GM23248 (cell line): ENCODE measurements around the gene NELFA. TPM values are rescaled to one million over a fixed set of nuclear protein-coding genes. Genes with fewer than 3 reads are reported as not detected.

Source experiments
- DNase-seq: peaks from one replicate; pipeline ENCODE4 v3.0.0-alpha.2; 2015
- H2AFZ ChIP-seq: fragments of 200-600 bp; sonication (generic); 2 replicates; pipeline ENCODE4 v1.6.1; 2016; ENCODE audit warnings: antibody characterized with exemption
- H3F3A ChIP-seq: fragments of 200-600 bp; sonication (generic); 2 replicates; pipeline ENCODE4 v1.6.1; 2016; ENCODE audit warnings: mild to moderate bottlenecking, antibody characterized with exemption, mixed run types; ENCODE audit not compliant: insufficient read depth
- H3K27ac ChIP-seq: fragments of 200-600 bp; sonication (generic); 2 replicates; pipeline ENCODE4 v1.5.1; 2016; ENCODE audit warnings: mild to moderate bottlenecking
- H3K27me3 ChIP-seq: fragments of 200-600 bp; sonication (generic); replicated peaks from 2 replicates; pipeline ENCODE4 v1.6.1; 2016; ENCODE audit warnings: mild to moderate bottlenecking; ENCODE audit not compliant: insufficient read depth
- H3K36me3 ChIP-seq: fragments of 200-600 bp; sonication (generic); 2 replicates; pipeline ENCODE4 v1.6.1; 2016; ENCODE audit warnings: low read depth, mild to moderate bottlenecking
- H3K4me1 ChIP-seq: fragments of 200-600 bp; sonication (generic); 2 replicates; pipeline ENCODE4 v1.6.1; 2016; ENCODE audit warnings: mild to moderate bottlenecking; ENCODE audit not compliant: insufficient read depth
- H3K4me2 ChIP-seq: fragments of 200-600 bp; sonication (generic); one replicate; pipeline ENCODE4 v1.6.1; 2016; ENCODE audit warnings: mild to moderate bottlenecking; ENCODE audit not compliant: unreplicated experiment
- H3K4me3 ChIP-seq: fragments of 200-600 bp; sonication (generic); 2 replicates; pipeline ENCODE4 v1.5.1; 2016; ENCODE audit warnings: mild to moderate bottlenecking
- H3K79me2 ChIP-seq: fragments of 200-600 bp; sonication (generic); 2 replicates; pipeline ENCODE4 v1.6.1; 2016; ENCODE audit warnings: mild to moderate bottlenecking; ENCODE audit not compliant: insufficient read depth
- H3K9ac ChIP-seq: fragments of 200-600 bp; sonication (generic); 2 replicates; pipeline ENCODE4 v1.6.1; 2016; ENCODE audit warnings: mild to moderate bottlenecking
- H3K9me2 ChIP-seq: fragments of 200-600 bp; sonication (generic); 2 replicates; pipeline ENCODE4 v1.6.1; 2016; ENCODE audit warnings: mixed run types, mild to moderate bottlenecking, moderate library complexity; ENCODE audit not compliant: insufficient read depth
- H3K9me3 ChIP-seq: fragments of 200-600 bp; sonication (generic); one replicate; pipeline ENCODE4 v1.6.1; 2017; ENCODE audit warnings: low read depth
- H4K20me1 ChIP-seq: fragments of 200-600 bp; sonication (generic); 2 replicates; pipeline ENCODE4 v1.6.0; 2016; ENCODE audit not compliant: insufficient read depth
- EZH2 ChIP-seq: fragments of 200-600 bp; sonication (generic); IDR thresholded peaks from 2 replicates; pipeline ENCODE4 v1.6.1; 2018; ENCODE audit warnings: antibody characterized with exemption, mild to moderate bottlenecking; ENCODE audit not compliant: insufficient read depth, poor library complexity, severe bottlenecking
- EZH2phosphoT487 ChIP-seq: fragments of 200-600 bp; sonication (generic); IDR thresholded peaks from 2 replicates; pipeline ENCODE4 v1.6.1; 2018; ENCODE audit warnings: antibody characterized with exemption, moderate library complexity, mild to moderate bottlenecking, low read depth; ENCODE audit not compliant: insufficient read depth
- WGBS, 2 experiments: methylation state at CpG; one replicate each; pipeline ENCODE4 v1.1.6; 2015 to 2017; ENCODE audit warnings: low lambda C conversion rate in 2 of 2, low coverage in 1 of 2; ENCODE audit errors: missing lambda C conversion rate in 2 of 2; 5-methylcytosine and 5-hydroxymethylcytosine counted together
- in situ Hi-C: fragments of 300-500 bp; cut with MboI; formaldehyde crosslinking; loops from 2 replicates; pipeline ENCODE4 v1.15.0; 2020
- polyA plus RNA-seq: library from polyadenylated mRNA; unstranded; fragments of >200 nt; fragmentation: Nextera tagmentation; extraction: Ambion mirVana; gene quantifications from 2 replicates; pipeline ENCODE4 v1.2.1, GENCODE V29; 2016
- total RNA-seq: library from RNA; depleted of rRNA; stranded (reverse); fragments of >200 nt; shearing (Covaris generic); gene quantifications from 2 replicates; pipeline ENCODE4 v1.2.3, GENCODE V29; 2014

Gene NELFA
- total and polyA plus RNA-seq, 2 experiments from 2014 or later, result 18.7 to 23.6 TPM

DNA sequence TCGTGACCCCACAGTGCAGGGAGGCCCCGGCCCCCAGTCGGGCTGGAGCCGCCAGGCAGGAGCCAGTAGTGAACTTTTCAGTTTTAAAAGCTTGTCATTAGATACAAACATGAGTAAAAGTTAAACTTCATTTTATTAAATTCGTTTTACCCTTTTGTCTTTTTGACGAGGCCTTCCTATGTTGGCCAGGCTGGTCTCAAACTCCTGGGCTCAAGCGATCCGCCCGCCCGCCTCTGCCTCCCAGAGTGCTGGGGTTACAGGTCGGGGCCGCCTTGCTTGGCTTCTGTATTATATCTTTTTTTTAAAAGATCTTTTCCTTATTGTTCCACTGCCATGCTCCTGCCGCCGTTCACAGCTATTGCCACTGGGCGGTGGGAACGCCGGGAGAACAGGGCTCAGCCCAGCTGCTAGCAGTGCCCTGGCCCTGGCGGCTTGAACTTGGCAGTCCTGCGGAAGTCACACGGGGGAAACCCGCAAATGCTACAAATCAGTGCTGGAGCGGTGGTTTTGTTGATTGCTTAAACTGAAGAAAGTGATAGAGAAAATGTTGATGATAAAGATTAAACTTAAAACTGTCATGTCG, 968 bp upstream of the NELFA start:
- TF ChIP-seq EZH2phosphoT487, result no peak
- no peak for TF ChIP-seq EZH2
- H3K9ac ChIP-seq, result peak overlapping the region; percentile 89
- H3K4me1 ChIP-seq, result peaks cover 11% of the 10 kb centered on the region; the same call in 1 of the 2 replicates
- peak overlapping the region; percentile 81 for H3K27ac ChIP-seq
- WGBS, 2 experiments, result 9 to 10% methylated on average over 23 of the region's 23 CpGs
- H2AFZ ChIP-seq, result peak overlapping the region; percentile 89
- in situ Hi-C loops, result no loop called here
- H4K20me1 ChIP-seq, result no peaks in the 10 kb centered on the region
- H3K9me2 ChIP-seq, result no peaks in the 10 kb centered on the region
- peak; percentile 86 for DNase-seq
- H3K4me2 ChIP-seq, result peak overlapping the region; percentile 84
- H3F3A ChIP-seq, result no peaks in the 10 kb centered on the region
- H3K36me3 ChIP-seq, result no peaks in the 10 kb centered on the region
- no peaks in the 10 kb centered on the region for H3K9me3 ChIP-seq
- peaks cover 39% of the 10 kb centered on the region for H3K79me2 ChIP-seq
- peak overlapping the region; percentile 93 for H3K4me3 ChIP-seq
- no peaks in the 10 kb centered on the region for H3K27me3 ChIP-seq

DNA sequence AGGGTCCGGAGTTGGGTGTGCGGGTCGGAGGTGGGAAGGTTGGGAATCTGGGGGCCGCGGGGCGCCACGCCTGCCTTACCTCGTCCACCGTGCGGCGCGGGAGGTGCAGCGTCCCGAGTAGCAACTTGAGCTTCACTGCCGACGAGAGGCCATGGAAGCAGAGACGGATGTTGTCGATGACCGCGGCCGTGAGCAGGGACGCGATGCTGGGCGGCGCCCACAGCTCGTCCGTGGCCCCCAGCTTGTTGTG, 178 bp downstream of the NELFA start:
- peaks cover 11% of the 10 kb centered on the region; the same call in 1 of the 2 replicates for H3K4me1 ChIP-seq
- H3K9me2 ChIP-seq, result no peaks in the 10 kb centered on the region
- H3K27ac ChIP-seq, result peak overlapping the region; percentile 81
- H3K79me2 ChIP-seq, result peaks cover 51% of the 10 kb centered on the region
- no peaks in the 10 kb centered on the region for H3K9me3 ChIP-seq
- H3K27me3 ChIP-seq, result no peaks in the 10 kb centered on the region
- WGBS, 2 experiments, result 0 to 1% methylated on average over 3 to 19 of the region's 27 CpGs
- H3K4me3 ChIP-seq, result peak overlapping the region; percentile 93
- no peaks in the 10 kb centered on the region for H3F3A ChIP-seq
- peak overlapping the region; percentile 40 for H3K4me2 ChIP-seq
- no peak for DNase-seq
- peak overlapping the region; percentile 89 for H2AFZ ChIP-seq
- H3K9ac ChIP-seq, result peak overlapping the region; percentile 89
- in situ Hi-C loops, result no loop called here
- H3K36me3 ChIP-seq, result no peaks in the 10 kb centered on the region
- 0 out of 2 replicates have a peak, but pooled peaks cover under 1% of the 10 kb centered on the region for H4K20me1 ChIP-seq
- TF ChIP-seq EZH2phosphoT487, result no peak
- TF ChIP-seq EZH2, result no peak

- no peak for TF ChIP-seq EZH2phosphoT487
- TF ChIP-seq EZH2, result no peak
- Histone ChIP-seq H3K4me1 (peaks cover 11% of the 10 kb centered on the region; the same call in 1 of the 2 replicates), H3K79me2 (peaks cover 56% of the 10 kb centered on the region), H3K27ac (no peak overlapping the region), H3F3A (no peaks in the 10 kb centered on the region), H3K4me3 (peak overlapping the region; percentile 93), H3K9me3 (no peaks in the 10 kb centered on the region), H3K9ac (peak overlapping the region; percentile 89), H2AFZ (peak overlapping the region; percentile 89), H3K36me3 (peaks cover 5% of the 10 kb centered on the region; the same call in 1 of the 2 replicates), H4K20me1 (0 out of 2 replicates have a peak, but pooled peaks cover 4% of the 10 kb centered on the region), H3K4me2 (peak overlapping the region; percentile 96), H3K9me2 (no peaks in the 10 kb centered on the region), H3K27me3 (no peaks in the 10 kb centered on the region)
- DNase-seq, result peak; percentile 64
- WGBS, 2 experiments, result 1 to 3% methylated on average over 31 to 57 of the region's 57 CpGs
- in situ Hi-C loops, result no loop called here
Observed at GRCh38 chr4:2007804-2008670, 737 bp downstream of the NELFA start.

GRCh38 chr4:2006956-2007653, 1.7 kb downstream of the NELFA start:
- Histone ChIP-seq H3K4me1 (peaks cover 11% of the 10 kb centered on the region; the same call in 1 of the 2 replicates), H3K9me3 (no peaks in the 10 kb centered on the region), H3K79me2 (peaks cover 66% of the 10 kb centered on the region), H3K4me3 (peak overlapping the region; percentile 93), H3K4me2 (peak overlapping the region; percentile 96), H3F3A (no peaks in the 10 kb centered on the region), H3K9me2 (no peaks in the 10 kb centered on the region), H3K27ac (no peak overlapping the region), H2AFZ (no peak overlapping the region), H3K9ac (peak overlapping the region; percentile 89), H3K27me3 (no peaks in the 10 kb centered on the region), H4K20me1 (0 out of 2 replicates have a peak, but pooled peaks cover 4% of the 10 kb centered on the region), H3K36me3 (peaks cover 10% of the 10 kb centered on the region; the same call in 1 of the 2 replicates)
- WGBS, 2 experiments, result 70 to 75% methylated on average over 15 of the region's 15 CpGs
- TF ChIP-seq EZH2phosphoT487 (no peak), EZH2 (no peak)
- in situ Hi-C loops, result no loop called here
- no peak for DNase-seq
